ENCODE results near the gene CCDC60.

DNA sequence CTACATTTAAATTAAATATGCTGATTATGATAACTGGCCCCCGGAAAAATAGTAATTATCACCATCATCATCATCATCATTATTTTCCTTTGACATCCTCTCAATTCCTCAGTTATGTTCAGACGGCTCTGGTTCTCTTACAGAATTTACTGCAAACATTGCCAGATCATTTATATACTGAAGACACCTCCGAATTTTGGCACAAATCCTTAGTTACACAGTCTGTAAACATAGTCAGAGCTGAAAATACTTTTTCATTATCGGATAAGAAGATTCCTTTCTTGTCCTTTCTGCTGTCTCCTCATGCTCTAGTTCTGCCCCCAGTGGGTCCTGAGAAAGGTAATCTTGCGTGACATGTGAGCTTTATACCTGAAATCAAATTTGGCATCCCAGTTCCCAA lies 40.3 kb upstream of the CCDC60 start:
- no peak for TF ChIP-seq POLR2AphosphoS5 (IDR thresholded peaks at IDR 0.05)
- no peak for TF ChIP-seq POLR2A (IDR thresholded peaks at IDR 0.05)

Measured in breast epithelium (tissue), 3 donors.